D341Med (cell line): ENCODE measurements around the gene CYBB.
A peak's percentile ranks its signal among the peaks of the same experiment; 100 is the strongest.

Source experiments
- DNase-seq: peaks from one replicate; pipeline ENCODE4 v3.0.0; 2012; ENCODE audit warnings: low spot score

Gene CYBB

GRCh38 chrX:37844622-37845021, 64.8 kb downstream of the CYBB start:
- DNase-seq: no peak

- DNase-seq: no peak
These were observed 66.3 kb downstream of the CYBB start for GRCh38 chrX:37846141-37846540.

- DNase-seq: no peak
These were observed 66.7 kb downstream of the CYBB start for GRCh38 chrX:37846558-37846933.

- peak; percentile 87 for DNase-seq
These were observed 67.3 kb downstream of the CYBB start, which contains the start of gene DYNLT3 for GRCh38 chrX:37846934-37847732. DYNLT3 (minus strand) TSS chrX:37847571; CDS start chrX:37847510, 61 bp downstream.

- no peak for DNase-seq
These were observed 67.9 kb downstream of the CYBB start for GRCh38 chrX:37847733-37848197.

GRCh38 chrX:37854148-37854547, 74.3 kb downstream of the CYBB start:
- no peak for DNase-seq

GRCh38 chrX:37854748-37855147, 74.9 kb downstream of the CYBB start:
- no peak for DNase-seq

GRCh38 chrX:37860721-37861120, 80.9 kb downstream of the CYBB start:
- no peak for DNase-seq

GRCh38 chrX:37862851-37863250, 83.0 kb downstream of the CYBB start:
- DNase-seq: no peak
